NCI-H2196 (cell line): ENCODE results near the gene SYS1.

Source experiments
- DNase-seq: peaks from one replicate; lab custom pipeline; 2025; ENCODE audit not compliant: unreplicated experiment; lab: John Stamatoyannopoulos, UW

Gene SYS1

GRCh38 chr20:45378191-45378590, 15.2 kb downstream of the SYS1 start, which contains the start of gene TP53TG5:
TSS of gene TP53TG5 (minus strand) at chr20:45378325. CDS start at chr20:45378236, 89 bp downstream.
- no peak for DNase-seq

- no peak for DNase-seq
Observed at GRCh38 chr20:45387274-45387673, 24.3 kb downstream of the SYS1 start.

GRCh38 chr20:45390931-45391330, 28.0 kb downstream of the SYS1 start:
- DNase-seq: no peak

- DNase-seq: no peak
Observed at GRCh38 chr20:45391559-45391958, 28.6 kb downstream of the SYS1 start.

GRCh38 chr20:45392733-45393132, 29.8 kb downstream of the SYS1 start:
- no peak for DNase-seq

- DNase-seq: no peak
Observed at GRCh38 chr20:45394221-45395113, 31.5 kb downstream of the SYS1 start.

GRCh38 chr20:45395114-45395415, 32.1 kb downstream of the SYS1 start:
- no peak for DNase-seq

GRCh38 chr20:45399018-45399417, 36.1 kb downstream of the SYS1 start:
- no peak for DNase-seq

- no peak for DNase-seq
Observed at GRCh38 chr20:45400346-45401031, 37.5 kb downstream of the SYS1 start.

GRCh38 chr20:45402946-45403345, 40.0 kb downstream of the SYS1 start:
- DNase-seq: no peak

GRCh38 chr20:45404438-45404837, 41.5 kb downstream of the SYS1 start:
- DNase-seq: no peak

- no peak for DNase-seq
Observed at GRCh38 chr20:45405571-45406259, 42.8 kb downstream of the SYS1 start.

GRCh38 chr20:45406260-45407066, 43.5 kb downstream of the SYS1 start:
- peak; percentile 40 for DNase-seq

GRCh38 chr20:45407067-45407745, 44.2 kb downstream of the SYS1 start:
- no peak for DNase-seq

- no peak for DNase-seq
Observed at GRCh38 chr20:45407783-45408645, 45.1 kb downstream of the SYS1 start, which contains the start of gene DBNDD2. TSS of gene DBNDD2 (plus strand) at chr20:45408289. CDS start at chr20:45408468, 179 bp downstream.

- DNase-seq: no peak
Observed at GRCh38 chr20:45408646-45409213, 45.8 kb downstream of the SYS1 start.

- no peak for DNase-seq
Observed at GRCh38 chr20:45409521-45410272, 46.7 kb downstream of the SYS1 start.

- no peak for DNase-seq
Observed at GRCh38 chr20:45410887-45411286, 47.9 kb downstream of the SYS1 start.
